ENCODE results near the gene CHGA. TPM values are rescaled to one million over a fixed set of nuclear protein-coding genes. Genes with fewer than 3 reads are reported as not detected.

The CHGA gene
- total RNA-seq, 6 donors from 2014 or later: 0.46 to 0.81 TPM; not detected in 4

GRCh38 chr14:92941531-92941930 lies 18.6 kb downstream of the CHGA start:
- no peaks in the 10 kb centered on the region for H3K9me3 ChIP-seq
- H3K36me3 ChIP-seq: peaks cover 0 to 72% (median 50%) of the 10 kb centered on the region in 4 donors
- no peak overlapping the region for H3K4me3 ChIP-seq
- 98 to 99% methylated on average over 24 to 26 of the region's 30 CpGs for WGBS, 2 donors
- no peak overlapping the region for H3K27ac ChIP-seq
- peaks cover 0 to 3% (median 0%) of the 10 kb centered on the region in 4 donors for H3K4me1 ChIP-seq
- DNase-seq (peak in 1 of 2 donors; percentile 83), ATAC-seq (ENCODE audit: low FRiP score in 2 of 2) (no peak)
- no peak for TF ChIP-seq POLR2AphosphoS5 (IDR thresholded peaks at IDR 0.05)
- TF ChIP-seq EP300 (IDR thresholded peaks at IDR 0.05): no peak
- TF ChIP-seq CTCF (IDR thresholded peaks at IDR 0.05): no peak
- TF ChIP-seq POLR2A (IDR thresholded peaks at IDR 0.05): no peak
- no peaks in the 10 kb centered on the region for H3K27me3 ChIP-seq

- H3K4me1 ChIP-seq: peaks cover 0 to 4% (median 0%) of the 10 kb centered on the region in 4 donors
- H3K27ac ChIP-seq: no peak overlapping the region
- H3K27me3 ChIP-seq: no peaks in the 10 kb centered on the region
- H3K4me3 ChIP-seq: no peak overlapping the region
- TF ChIP-seq EP300 (IDR thresholded peaks at IDR 0.05) (no peak), POLR2A (IDR thresholded peaks at IDR 0.05) (no peak), CTCF (IDR thresholded peaks at IDR 0.05) (no peak), POLR2AphosphoS5 (IDR thresholded peaks at IDR 0.05) (no peak)
- DNase-seq (no peak), ATAC-seq (ENCODE audit: low FRiP score in 2 of 2) (no peak)
- peaks cover 0 to 70% (median 50%) of the 10 kb centered on the region in 4 donors for H3K36me3 ChIP-seq
- 95 to 96% methylated on average over 3 to 5 of the region's 5 CpGs for WGBS, 2 donors
- no peaks in the 10 kb centered on the region for H3K9me3 ChIP-seq
These were observed 19.2 kb downstream of the CHGA start for GRCh38 chr14:92942136-92942535.

- Histone ChIP-seq H3K9me3 (no peaks in the 10 kb centered on the region), H3K4me1 (peaks cover 0 to 4% (median 0%) of the 10 kb centered on the region in 4 donors), H3K36me3 (peaks cover 0 to 71% (median 49%) of the 10 kb centered on the region in 4 donors), H3K27me3 (no peaks in the 10 kb centered on the region), H3K4me3 (no peak overlapping the region), H3K27ac (no peak overlapping the region)
- DNase-seq (no peak), ATAC-seq (ENCODE audit: low FRiP score in 2 of 2) (no peak)
- TF ChIP-seq POLR2AphosphoS5 (IDR thresholded peaks at IDR 0.05) (no peak), CTCF (IDR thresholded peaks at IDR 0.05) (no peak), EP300 (IDR thresholded peaks at IDR 0.05) (no peak), POLR2A (IDR thresholded peaks at IDR 0.05) (no peak)
- WGBS, 2 donors: 83 to 100% methylated on average over 4 to 8 of the region's 8 CpGs
These were observed 19.6 kb downstream of the CHGA start for GRCh38 chr14:92942576-92942975.

- Histone ChIP-seq H3K27ac (no peak overlapping the region), H3K27me3 (no peaks in the 10 kb centered on the region), H3K4me3 (no peak overlapping the region), H3K36me3 (peaks cover 0 to 73% (median 48%) of the 10 kb centered on the region in 4 donors), H3K4me1 (peaks cover 0 to 4% (median 0%) of the 10 kb centered on the region in 4 donors), H3K9me3 (no peaks in the 10 kb centered on the region)
- TF ChIP-seq POLR2A (IDR thresholded peaks at IDR 0.05): no peak
- TF ChIP-seq CTCF (IDR thresholded peaks at IDR 0.05): no peak
- TF ChIP-seq EP300 (IDR thresholded peaks at IDR 0.05): no peak
- TF ChIP-seq POLR2AphosphoS5 (IDR thresholded peaks at IDR 0.05): no peak
- DNase-seq (peak in 1 of 2 donors; percentile 71), ATAC-seq (ENCODE audit: low FRiP score in 2 of 2) (no peak)
- 96 to 98% methylated on average over 12 to 30 of the region's 30 CpGs for WGBS, 2 donors
These were observed 20.2 kb downstream of the CHGA start for GRCh38 chr14:92942976-92943710.

Data from upper lobe of left lung (tissue), 6 donors.